NCI-H748 (cell line): ENCODE data around the gene XPO1.
"Not testable (repeated sequence)": the region's sequence is repeated elsewhere in the genome, so short reads cannot be mapped to it uniquely, and the experiment has no call there.

Experiments
- DNase-seq: peaks from one replicate; lab custom pipeline; 2025; ENCODE audit not compliant: unreplicated experiment; lab: John Stamatoyannopoulos, UW

The XPO1 gene

DNA sequence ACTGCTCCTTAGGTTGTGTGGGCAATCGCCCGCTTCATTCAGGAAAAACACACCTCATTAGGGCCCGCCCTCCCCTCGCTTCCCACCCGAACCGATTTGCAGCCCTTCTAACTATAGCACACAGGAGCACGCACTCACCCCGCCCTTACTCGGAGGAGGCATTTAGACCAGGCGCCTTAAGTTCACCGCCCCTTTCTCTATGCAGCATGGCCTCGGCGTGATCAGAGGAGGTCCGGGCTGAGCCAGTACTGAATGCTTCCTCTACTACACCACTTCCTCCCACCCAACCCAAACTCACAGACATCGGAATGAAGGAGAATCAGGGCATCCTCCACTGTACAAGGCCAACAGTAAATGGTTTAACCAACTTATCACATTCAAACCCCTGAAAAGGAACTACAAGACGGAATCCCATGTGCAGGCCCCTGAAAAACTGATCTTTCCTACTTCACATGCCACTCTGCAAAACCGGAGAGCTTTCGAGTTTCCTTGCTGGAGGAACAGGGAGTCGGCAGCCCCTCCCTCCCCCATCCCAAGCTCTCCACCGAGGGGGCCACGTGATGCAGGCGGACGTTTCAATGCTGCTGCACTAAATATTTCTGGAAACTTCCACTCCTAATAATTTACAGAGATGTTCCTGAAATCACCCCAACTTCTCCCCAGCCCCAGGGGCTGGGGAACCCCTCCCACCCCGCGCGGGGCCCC, 1.4 kb downstream of the XPO1 start:
- peak; percentile 91 for DNase-seq

DNA sequence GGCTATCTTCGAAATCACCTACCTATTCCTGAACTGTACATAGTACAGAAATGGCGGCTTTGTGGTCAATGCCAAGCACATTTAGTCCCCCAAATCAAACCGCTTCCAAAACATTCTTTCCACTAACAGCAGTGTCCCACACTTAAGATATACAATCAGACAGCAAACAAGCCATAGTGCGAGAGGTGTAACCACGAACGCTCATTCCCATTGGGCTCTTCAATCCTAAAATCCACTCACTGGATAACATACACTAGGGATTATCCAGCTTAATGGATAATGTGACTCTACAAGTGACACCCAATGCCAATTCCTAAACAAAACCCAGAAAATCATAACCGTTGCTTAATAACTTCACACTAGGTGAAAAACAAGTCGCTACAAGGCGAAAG, 2.0 kb downstream of the XPO1 start:
- peak; percentile 16 for DNase-seq

DNA sequence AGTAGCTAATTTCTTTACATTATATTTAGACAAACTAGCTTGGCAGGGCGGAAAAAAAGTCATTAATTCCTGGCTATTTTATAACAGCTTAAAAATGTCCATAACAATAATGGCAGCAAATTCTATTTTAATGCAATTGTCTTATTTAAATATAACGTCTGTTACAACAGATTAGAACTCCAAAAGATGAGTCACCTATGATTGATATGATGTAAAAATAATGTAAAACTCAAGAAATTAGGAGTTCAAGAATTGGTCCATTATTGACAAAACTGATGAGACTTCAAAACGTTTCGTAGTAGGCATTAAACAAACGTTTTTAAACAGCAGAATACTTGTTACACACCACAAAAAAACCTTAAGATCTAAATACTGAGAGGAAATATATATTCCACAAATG, 2.7 kb downstream of the XPO1 start:
- DNase-seq: no peak

DNA sequence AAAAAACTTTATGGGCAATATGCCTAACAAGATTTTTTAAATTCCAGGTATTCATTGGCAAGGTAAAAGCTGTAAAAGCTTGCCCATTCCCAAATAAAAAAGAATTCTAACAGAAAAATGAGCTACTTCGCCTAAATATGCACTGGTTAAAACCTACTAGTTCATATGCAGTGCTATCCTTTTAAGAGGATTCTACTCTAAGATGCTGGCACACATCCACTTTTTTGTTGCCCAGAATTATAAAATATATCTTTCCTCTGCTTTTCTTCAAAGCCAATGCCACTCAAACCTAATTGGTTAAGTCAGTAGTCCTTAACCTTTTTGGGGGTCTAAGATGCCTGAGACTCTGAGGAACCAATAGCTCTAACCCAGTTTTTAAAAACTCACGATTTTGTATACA, 3.2 kb downstream of the XPO1 start:
- no peak for DNase-seq

DNA sequence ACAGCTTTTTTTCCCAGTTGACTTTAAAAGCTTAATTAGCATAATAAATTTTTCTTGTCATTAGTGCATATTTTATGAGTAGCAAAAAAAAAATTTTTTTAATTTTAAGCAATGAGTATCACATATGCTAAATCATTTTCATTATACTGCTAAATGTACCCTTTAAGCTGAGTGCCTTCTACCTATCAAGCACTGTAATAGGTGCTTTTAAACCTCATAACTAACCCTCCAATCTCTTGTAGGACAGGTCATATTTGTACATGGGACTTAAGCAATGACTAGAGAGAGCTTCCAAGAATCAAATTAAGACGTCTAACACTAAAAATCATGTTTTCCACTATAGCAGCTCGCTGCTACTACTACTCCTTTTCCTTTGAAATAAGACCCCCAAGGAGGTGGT, 7.4 kb downstream of the XPO1 start:
- DNase-seq: no peak

DNA sequence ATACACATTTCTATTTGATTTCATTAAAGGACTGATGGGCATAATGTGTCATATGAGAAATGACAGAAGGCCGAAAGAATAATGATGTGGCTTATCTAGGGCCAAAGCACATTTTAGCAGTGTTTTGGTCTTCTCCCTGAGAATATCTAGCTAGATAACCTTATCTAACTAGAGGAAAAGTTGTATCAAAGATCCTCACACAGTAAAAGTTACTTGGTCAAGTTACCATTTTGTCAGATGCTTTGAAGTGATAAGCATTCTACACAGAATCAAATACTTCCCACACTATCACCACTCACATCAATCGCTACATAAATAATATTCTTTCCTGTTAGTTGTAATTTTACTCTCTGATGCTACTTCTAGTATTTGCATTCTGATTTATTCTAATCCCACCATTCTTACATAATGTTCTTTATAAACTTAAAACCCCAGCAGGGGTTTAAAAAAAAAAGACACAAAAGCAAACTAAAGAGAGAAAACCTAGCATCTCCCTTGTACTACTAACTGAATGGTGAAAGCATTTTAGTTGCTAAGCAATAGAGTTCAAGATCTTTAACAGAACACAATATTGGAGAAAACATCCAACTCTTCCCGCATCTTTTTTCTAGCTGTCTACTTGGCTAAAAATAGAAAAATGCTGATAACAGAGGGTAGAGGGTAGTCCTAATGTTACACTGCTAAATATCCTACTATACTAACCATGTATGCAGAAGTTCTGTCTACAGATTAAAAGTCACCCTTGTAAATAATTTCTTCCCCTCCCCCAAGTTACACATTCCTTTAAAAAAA, 8.0 kb downstream of the XPO1 start:
- DNase-seq: no peak

DNA sequence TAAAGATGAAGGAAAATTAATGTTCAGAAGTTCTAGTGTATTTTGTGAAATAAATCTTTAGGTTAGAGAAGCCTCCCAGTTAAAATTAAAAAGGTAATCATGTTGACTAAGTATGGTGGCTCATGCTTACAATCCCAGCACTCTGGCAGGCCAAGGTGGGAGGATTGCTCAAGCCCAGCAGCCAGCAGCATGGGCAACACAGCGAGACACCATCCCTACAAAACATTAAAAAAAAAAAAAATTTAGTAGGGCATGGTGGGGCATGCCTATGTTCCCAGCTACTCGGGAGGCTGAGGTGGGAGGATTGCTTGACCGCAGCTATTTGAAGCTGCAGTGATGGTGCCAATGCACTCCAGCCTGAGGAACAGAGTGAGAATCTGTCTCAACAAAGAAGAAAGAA, 17.9 kb downstream of the XPO1 start:
- DNase-seq: no peak

DNA sequence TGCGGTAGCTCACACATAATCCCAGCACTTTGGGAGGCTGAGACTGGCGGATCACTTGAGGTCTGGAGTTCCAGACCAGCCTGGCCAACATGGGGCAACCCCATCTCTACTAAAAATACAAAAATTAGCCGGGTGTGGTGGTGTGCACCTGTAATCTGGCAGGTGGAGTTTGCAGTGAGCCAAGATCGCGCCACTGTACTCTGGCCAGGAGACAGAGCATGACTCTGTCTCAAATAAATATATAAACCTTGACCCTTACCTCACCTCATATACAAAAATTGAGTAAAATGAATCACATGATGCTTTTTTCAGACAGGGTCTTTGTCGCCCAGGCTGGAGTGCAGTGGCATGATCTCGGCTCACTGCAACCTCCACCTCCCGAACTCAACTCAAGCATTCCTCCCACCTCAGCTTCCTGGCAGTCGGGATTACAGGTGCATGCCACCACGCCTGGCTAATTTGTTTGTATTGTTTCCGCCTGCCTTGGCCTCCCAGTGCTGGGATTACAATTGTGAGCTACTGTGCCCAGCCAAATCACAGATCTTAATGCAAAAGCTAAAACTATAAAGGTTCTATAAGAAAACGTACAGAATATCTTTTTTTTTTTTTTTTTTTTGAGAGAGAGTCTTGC, 25.3 kb downstream of the XPO1 start:
- no peak for DNase-seq

DNA sequence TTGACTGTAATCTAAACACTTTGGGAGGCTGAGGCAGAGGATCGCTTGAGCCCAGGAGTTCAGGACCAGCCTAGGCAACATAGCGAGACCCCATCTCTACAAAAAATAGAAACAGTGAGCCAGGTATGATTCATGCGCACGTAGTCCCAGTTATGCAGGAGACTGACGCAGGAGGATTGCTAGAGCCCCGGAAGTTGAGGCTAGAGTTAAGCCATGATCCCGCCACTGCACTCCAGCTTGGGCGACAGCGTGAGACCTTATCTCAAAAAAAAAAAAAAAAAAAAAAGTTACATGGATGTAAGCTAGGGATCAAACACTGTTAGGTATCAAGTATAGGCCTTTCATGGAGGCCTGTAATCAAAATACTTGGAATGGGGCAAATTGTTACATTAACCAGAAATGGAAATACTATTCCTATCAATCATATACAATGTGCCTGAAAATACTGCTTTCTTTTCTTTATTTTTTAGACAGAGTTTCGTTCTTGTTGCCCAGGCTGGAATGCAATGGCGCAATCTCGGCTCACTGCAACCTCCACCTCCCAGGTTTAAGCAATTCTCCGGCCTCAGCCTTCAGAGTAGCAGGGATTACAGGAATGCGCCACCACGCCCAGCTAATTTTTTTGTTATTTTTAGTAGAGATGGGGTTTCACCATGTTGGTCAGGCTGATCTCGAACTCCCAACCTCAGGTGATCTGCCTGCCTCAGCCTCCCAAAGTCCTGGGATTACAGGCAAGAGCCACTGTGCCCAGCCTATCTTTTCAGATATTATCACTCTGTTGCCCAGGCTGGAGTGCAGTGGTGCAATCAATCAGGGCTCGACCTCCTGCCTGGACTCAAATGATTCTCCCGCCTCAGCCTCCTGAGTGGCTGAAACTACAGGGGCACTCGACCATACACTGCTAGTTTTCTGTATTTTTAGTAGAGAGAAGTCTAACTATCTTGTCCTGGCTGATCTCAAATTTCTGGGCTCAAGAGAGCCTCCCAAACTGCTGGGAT, 27.2 kb downstream of the XPO1 start:
- DNase-seq: no peak

DNA sequence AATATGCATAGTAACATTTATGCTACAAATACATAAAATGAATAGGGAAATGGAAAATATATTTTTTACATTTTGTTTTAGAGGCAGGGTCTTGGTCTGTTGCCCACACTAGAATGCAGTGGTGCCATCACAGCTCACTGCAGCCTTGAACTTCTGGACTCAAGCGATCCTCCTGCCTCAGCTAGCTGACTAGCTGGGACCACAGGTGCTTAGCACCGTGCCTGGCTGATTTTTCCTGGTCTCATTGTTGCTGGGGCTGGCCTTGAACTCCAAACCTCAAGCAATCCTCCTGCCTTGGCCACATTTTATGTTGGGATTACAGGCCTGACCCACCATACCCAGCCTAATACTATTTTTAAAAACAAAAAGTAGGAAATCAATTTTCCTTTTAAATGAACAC, 33.2 kb downstream of the XPO1 start:
- DNase-seq: no peak

DNA sequence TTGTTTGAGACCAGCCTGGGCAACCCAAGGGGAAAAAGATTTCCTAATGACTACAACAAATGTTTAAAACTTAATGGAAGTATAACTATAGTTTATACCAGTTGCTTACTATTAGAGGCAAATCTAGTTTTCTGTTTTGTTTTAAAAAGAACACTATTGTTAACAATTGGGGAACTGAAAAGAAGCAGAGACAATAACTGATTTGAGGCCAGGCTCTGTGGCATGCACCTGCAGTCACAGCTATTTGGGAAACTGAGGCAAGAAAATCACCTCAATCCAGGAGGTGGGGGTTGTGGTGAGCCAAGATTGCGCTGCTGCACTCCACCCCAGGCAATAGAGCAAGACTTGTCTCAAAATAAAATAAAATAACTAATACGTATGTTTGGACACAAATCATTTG, 39.1 kb downstream of the XPO1 start:
- no peak for DNase-seq

DNA sequence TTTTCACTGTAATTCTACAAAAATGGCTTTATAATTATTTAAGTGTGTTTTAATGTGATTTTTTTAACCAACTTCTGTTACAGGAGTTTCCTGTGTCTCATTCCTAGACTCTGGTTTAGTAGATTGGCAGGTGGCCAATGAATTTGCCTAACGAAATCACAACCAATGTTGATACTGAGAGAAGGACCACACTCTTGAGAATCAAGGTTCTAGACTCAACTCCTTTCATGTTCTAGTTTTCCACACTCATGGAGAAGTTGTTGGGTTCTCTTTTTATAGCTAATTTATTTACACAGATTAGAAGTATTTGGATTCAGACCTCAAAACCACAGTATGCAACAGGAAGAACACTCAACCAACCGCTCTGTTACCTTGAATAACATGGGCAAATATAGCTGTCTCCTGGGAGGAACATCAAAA, 44.6 kb downstream of the XPO1 start:
- DNase-seq: no peak

DNA sequence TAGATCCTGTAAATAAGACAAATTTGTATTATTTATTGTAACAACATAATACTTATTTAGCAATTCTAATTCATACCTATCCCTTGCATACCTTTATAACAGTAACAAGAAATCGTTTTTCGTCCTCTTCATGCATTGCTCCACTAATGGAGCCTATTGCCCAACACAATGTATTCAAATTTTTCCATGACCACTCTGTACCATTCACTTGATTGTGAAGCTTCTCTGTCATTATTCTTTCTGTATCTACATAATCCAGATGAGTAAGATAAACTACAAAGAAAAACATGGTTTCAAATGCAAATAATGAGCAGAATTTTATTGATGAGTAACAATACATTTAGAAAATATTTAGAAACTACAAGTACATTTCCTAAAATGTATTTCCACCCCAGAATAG, 45.7 kb downstream of the XPO1 start:
- no peak for DNase-seq

DNA sequence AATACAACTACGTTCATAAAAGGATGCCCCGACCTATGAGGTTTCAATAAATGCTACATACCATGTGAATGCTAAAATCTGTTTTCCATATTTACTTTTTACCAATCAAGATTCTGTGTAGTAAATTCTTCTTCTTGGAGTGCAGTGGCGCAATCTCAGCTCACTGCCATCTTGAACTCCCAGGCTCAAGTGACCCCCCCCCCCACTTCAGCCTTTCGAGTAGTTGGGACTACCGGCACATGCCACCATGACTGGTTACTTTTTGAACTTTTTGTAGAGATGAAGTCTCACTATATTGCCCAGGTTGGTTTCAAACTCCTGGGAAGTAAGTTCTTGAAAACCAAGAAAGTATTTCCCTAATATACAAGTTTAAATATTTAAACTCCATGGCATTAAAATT, 52.9 kb downstream of the XPO1 start:
- DNase-seq: no peak

DNA sequence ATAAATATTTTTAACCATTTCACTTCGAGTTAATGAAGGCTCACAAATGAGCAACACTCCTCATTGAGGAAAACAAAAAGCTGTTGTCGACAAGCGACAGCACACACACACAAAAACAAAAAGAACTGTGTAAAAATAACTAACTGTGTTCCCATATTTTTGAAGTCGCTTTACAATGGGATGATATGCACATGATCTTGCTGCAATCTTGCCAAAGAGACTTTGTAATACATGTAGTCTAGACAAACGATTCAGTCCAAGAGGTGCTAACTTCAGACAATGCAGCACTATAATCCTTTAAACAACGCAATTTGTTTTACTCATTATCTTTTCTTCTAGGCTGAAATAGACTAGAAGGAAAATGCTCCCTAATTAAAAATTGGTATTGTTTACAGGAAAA, 60.1 kb downstream of the XPO1 start:
- DNase-seq: no peak

DNA sequence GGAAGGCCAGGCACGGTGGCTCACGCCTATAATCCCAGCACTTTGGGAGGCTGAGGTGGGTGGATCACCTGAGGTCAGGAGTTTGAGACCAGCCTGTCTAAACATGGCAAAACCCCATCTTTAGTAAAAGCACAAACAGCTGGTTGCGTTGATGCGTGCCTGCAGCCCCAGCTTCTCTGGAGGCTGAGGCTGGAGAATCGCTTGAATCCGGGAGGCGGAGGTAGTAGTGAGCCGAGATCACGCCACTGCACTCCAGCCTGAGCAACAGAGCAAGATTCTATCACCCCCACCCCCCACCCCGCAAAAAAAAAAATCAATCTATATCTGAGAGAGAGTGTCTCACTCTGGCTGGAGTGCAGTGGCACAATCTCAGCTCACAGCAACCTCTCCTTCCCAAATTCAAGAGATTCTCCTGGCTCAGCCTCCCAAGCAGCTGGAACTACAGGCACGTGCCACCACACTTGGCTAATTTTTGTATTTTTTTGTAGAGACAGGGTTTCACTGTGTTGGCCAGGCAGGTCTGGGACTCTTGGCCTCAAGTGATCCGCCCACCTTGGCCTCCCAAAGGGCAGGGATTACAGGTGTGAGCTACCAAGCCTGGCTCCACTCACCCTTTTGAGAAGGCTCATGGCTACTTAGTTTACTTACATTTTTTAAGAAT, 61.1 kb downstream of the XPO1 start:
- DNase-seq: not testable (repeated sequence)

DNA sequence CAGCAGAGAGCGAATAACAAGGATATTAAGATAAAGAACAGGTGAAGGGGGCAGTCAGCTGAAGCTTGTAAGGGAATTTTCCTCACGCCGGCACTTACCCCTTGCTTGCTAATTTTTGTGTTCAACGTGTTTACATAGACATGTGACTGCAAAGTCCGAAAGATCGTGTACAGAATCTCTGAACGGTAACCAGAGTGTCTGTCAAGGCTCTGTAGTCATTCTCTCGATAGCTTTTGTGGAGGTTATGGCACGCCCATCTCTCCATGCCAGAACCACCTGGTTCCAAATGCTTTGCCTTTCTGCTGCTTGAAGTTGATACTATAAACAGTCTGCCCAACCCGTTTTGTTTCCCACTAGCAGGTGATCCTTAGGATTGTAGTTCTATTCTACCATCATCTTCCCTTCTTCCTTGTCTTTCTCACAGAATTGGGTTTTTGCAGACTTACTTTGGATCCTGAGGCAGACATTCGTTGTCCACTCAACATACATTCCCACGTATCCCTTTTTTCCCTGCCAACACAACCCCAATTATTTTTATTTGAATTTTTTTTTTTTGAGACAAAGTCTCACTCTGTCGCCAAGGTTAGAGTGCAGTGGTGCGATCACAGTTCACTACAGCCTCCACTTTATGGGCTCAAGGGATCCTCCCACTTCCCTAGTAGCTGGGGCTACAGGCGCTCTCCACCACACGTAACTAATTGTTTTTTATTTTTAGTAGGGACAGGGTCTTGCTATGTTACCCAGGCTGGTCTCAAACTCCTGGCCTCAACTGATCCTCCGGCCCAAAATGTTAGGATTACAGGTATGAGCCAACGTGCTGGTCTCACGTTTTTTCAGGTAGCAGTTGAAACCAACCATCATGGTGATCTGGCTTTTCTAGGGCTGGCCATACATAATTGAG, 66.0 kb downstream of the XPO1 start:
- DNase-seq: peak; percentile 37

DNA sequence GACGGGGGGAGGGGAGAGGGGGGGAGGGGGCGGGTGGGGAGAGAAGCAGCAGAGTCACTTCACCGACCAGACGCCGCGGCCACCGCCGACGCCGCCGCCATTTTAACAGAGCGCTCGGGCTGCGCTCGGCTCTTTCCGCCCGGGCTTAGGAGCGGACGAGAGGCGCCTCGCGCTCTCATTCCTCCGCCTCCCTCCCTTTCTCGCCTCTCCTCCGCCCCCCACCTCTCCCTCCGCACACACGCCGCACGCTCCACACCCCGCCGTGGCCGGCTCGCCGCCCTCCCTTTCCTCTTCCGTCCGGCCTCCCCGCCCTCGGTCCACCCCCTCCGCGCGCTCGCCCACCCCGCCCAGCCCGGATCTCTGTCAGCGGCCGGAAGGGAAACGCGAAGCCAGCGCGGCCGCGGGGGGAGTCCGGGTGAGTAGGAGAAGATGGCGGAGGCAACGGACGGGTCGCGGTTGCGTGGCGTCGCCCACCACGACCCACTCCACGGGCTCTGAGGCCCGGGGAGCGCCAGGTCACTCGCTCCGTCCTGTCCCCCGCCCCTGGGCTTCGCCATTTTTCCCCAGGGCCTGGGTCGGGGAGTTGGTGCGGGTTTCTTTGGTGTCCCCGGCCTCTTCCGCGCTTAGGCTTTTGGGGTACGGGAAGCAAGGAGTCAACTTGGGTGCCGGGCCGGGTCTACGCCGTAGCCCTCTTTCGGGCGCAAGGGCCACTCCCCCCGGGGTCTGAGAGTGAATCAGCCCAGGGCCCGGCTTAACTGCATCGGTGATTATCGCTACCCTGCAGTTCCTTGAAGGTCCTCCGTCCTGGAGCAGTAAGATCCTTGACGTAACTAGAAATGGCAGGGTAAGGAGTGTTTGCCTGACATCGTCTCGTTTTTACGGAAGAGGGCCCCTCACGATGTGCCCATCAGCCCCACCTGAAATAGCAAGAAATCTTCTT, 66.9 kb downstream of the XPO1 start, which contains the start of gene USP34:
Gene USP34 (minus strand): TSS at position 123 of the 940 bp plus-strand sequence. CDS start 395 bp downstream, outside the sequence.
- peak; percentile 90 for DNase-seq
